Inferior parietal cortex (tissue), 1 donor: ENCODE measurements around the gene ZBTB20.

ENCODE experiments used
- DNase-seq: peaks from one replicate; pipeline ENCODE4 v3.0.0-alpha.2; 2016; ENCODE audit errors: extremely low spot score

The ZBTB20 gene

DNA sequence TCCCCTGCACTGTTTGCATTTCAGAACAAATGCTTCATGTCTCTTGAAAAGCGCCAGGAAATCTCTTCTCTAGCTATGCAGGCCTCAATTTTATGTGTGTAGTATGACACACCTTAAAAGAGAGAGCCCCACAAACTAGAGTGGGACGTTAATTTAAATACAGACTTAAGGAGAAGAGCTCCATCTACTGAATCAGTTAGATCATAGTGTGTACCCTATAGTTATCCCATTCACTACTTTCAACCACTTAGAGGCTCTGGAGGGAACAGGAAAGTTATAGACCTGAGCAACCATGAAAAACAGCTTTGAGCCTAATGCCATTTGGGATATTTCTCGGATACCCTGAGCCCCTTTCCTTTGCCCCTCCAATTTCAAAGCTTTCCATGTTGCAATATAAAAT is 699.5 kb downstream of the ZBTB20 start:
- peak; percentile 56 for DNase-seq

DNA sequence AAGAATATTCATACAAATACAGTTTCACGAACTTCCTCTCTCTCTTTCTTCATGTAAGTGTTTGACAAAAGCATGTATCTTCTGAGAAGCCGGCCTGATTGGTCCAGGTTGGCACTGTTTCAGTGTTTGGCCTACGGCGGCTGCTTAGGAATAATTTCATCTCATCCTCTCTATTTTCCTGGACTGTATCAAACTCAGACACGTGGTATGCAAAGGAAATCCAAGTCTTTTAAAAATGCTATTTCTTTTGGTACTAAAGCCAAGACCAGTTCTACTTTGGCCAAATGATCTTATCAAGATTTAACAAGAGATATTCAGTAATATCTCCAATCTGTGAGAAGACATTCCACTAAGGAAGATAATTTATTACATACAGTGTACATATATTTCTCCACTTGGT is 700.5 kb downstream of the ZBTB20 start:
- DNase-seq, result peak; percentile 45

DNA sequence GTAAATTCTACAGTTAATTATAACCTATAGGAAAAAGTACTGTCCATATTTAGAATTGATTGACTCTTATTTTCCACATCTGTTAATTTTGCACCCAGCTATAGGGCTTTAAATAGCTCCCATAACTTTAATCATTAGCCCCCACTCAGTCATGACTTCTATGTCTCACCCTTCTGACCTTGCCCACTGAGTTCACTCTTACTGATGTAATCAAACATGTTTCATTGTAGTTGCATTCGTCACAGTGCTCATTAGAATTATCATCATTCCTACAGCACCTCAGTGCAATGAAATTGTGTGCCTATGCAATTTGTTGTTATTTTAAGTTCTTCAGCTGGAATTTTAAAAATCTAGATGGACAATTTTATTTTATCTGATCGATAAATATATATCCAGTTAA is 701.9 kb downstream of the ZBTB20 start:
- DNase-seq, result no peak

DNA sequence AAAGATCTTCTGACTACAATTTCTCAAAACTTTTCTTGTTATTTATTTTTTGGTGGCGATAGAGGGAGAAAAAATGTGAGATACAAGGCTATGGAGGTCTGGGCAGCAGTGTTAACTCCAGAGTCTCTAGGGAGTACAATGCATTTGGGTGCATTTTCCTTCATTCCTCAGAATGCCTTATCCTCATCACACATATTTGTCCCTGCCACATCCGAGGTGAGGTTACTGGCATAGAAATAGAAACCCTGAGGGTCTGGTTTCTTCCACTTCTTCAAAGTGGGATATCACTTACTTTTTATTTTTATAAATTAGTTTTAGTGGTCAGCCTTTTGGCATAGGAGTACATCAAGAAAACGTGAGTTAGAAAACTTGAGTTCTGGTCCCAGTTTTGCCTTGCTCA is 702.9 kb downstream of the ZBTB20 start:
- DNase-seq, result no peak

DNA sequence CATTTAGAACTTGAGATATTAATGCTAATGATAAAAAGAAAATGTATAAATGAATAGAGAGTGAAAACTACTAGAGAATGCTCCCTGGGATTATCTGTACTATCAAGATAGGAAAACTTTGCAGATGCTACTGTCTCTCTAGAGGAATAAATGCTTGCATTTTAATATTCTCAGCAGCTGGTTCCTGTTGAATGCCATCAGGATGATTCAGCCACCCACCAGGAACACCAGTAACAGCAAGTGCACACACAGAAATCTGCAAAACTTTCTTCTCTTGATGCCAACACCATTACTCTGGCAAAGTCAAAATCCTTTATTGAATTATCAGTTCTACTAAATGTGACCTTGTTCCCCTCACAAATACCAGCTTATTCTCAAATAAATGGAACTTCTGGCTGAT is 704.8 kb downstream of the ZBTB20 start:
- no peak for DNase-seq

DNA sequence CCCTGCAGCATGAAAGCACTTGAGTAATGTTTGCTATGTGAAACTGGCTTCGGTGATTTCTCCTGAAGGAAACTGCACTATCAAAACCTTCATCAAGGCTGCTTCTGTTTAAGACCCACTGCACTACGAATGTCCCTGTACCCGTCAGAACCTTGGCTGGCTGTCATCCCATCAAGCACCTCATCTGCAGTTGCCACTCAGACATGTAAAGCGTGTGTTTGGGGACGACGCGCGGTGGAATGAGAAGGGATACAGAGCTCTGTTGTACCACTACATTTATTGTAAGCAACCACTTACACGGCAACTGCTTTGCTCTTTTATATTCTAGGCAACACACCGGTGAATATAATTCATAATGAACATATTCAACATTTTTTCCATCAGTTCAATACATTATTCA is 705.7 kb downstream of the ZBTB20 start:
- no peak for DNase-seq

DNA sequence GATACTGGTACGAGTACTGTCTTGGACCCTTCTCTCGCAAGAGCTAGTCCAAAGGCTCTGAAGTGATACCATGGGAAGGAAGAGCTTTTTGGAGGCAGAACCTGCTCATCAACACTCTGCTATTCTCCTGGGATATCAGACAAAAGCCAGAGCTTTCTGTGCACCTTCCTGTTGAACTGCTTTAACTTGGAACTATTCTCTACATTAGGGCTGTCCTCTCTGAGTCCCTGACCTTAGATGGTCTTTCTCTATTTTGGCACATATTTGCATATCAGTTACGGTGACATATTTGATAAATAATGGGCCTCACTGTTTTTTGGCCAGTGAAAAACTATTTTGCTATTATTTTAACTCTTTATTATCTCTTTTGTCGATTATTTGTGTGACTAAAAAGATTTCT is 706.4 kb downstream of the ZBTB20 start:
- DNase-seq, result no peak

DNA sequence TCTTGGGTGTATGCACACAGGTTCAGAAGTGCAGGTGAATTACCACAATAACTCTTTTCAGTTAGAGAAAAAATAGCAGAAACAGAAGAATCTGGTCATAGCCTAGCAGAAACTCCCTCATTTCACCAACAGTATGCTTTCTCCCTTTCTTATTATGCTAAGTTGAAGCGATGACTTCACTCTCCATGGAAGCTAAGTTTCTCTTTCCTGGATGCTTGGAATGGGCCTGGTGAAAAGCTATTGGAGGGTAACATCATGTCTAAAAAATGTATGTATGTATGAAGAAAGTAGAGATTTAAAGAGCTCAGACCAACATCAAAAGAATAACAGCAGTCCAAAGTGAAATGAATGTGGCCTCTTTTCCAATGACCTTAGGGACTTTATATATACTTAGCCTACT is 707.8 kb downstream of the ZBTB20 start:
- no peak for DNase-seq

DNA sequence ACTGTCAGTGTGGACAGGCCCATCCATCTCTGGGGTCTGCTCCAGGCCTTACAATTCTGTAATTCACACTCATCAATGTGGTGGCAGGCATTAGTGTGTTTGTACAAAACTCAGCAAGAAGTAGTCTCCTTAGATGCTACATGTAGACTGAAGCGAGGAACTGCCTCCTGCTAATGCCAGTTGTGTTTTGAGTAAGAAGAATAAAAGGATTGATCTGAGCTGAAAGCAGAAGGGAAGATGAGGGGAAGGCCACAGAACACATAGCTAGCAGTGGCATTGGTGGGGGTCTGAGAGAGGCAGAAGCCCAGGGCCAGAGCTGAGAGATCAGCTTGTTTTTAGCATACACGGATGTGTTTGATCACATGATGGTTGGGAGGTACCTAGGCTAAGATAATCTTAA is 709.2 kb downstream of the ZBTB20 start:
- DNase-seq, result no peak

DNA sequence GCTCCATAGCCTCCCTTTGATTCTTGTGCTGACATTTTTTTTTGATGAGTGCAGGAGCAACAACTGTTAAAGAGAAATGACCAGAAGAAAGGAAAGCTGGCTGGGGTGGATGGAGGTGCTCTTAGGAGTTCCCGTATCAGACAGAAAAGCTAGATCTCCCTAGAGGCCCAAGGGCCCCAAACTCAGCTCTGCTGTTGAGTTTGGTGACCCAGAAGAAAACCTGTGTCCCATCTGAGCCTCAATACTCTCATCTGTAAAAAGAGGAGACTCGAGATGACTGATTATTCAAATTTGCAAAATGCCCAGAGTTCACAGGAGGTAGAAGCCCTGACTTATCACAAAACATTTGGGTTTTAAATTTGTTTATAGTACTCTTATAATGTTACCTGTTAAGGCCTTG is 710.9 kb downstream of the ZBTB20 start:
- DNase-seq, result no peak

DNA sequence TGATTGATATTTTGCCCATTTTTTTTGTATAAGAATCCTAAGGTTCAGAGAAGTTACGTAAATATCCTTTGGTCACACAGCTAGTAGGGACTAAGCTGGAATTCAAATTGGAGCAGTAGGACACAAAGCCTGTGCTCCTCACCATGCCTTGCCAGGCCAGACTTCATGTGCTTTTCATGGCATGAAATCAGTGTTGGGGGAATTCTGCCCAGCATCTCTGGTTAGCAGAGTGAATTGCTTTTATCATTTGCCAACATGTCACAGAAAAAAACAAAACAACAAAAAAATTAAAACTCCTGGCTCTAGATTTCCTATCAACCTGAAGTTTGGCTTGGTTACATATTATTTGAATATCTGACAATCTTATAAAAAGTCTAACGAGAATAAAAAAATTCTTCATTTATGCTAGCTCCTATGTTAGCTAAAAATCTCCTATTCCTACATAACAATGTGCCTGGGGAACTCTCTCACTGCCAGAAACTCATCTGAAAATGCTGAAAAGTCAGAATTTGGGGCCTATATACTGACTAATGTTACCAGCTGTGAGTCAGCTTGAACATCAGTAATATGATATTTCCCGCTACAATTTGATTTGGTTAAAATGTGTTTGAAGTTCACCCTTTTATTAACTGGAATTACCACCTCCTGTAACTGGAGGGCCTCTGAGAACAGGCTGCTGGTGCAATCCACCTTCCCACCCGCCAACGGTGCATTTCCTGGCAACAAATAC is 711.5 kb downstream of the ZBTB20 start:
- no peak for DNase-seq

DNA sequence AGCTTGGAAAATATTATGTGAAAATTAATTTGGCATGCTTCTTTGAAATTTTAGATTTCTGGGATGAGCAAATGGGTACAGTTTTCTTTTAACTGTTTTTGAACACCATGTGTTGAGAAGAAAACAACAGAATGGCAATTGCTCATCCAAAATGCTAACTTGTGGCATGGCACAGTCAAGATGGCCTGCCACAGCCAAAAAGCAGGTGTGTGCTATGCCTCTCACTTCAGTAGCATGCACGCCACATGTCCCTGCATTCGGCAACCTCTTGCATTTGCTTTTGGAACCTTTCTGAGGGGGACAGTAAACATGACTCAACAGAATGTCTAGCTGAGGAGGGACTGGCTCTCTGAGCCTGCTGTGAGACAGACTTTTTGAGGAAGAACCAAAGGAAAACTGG is 714.8 kb downstream of the ZBTB20 start:
- DNase-seq, result no peak

DNA sequence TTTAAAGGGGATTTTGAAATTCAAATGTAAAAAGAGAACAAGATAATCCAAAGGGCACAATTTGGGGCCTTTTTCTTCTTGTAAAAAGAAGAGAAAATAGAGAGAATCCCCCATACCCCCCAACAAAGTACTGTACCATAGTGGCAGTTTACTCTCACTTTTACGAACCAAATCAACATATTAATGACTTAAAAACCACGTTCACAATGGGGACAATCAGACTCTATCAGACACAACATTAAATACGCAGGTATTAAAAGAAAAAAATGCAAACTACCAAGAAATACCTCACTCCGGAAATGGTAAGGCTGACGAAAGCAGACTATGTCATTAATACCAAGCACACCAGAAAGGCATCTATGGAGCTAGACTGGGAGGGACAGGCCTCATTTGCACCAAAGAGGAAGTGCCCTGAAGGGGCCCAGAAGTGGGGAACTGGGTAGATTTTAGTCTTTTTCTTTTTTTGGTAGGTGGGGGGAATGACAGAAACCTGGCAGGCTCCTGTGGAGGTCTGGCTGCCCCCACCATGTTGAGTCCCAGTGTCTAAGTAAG is 719.0 kb downstream of the ZBTB20 start:
- no peak for DNase-seq

DNA sequence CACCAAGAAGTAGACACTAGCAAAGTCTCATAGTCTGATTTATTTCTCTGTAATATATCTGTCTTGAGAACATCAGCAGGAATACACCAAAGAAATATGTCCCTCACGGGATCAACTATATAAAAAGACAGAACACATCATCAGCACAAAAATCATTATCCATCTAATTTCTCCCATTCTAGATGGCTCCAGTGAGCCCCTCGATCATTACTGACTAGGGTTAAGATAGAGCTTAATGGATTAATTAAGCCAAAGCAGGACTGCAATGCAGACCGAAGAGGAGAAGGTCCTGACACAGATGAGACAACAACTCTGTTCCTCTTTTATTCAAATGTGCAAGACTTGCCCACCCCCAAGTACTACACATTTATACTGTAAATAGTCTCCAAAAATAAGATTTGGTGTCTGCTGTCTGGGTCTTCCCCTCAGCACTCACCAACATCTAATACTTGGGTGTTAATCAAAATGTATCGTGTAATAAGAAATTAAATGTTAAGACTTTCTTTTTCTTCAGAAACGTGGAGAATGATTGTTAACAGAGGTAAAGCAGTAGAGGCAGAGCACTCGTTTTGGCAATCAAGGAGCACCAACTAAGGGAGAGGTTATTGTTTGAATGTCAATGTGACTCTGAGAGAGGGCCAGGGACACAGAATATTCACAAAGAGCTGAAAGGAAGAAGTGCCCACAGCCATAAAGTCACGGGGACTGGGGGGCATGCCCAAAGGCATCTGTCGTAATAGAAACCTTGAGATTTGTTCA is 719.6 kb downstream of the ZBTB20 start:
- no peak for DNase-seq

DNA sequence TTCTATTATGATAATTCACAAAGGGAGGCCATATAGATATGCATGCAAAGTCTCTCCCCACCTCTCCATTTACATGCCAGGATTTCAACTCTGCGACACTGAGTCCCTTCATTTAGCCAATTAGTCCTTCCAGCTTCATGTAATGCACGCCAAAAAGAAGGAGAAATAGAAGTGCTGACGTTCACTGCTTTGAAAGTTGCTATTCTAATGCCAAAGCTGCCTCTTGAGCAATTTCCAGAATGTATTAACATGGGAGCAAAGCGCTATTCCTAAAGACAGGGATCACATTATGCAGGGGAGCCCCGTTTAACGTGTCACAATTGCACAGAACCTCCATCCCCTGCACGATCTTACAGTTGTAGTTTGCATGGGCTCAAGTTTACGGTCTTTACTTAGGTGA is 722.8 kb downstream of the ZBTB20 start:
- DNase-seq, result no peak

DNA sequence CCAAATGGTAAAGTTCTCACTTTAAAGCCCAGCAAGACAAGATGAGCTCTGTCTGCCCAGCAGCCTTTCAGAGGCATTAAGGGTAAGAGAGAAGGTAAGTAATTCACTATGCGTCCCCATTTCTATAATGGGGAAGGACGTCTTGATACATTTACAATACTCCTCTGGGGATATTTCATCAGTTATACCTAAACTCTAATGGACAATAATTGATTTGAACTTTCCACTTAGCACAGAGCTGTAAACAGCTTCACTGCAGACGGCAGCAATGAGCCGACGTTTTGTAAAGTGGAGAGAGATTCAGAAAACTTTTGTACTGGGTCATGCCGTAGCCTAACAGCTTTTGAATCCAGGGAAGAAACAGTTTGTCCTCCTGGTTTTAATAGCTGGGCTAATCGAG is 725.9 kb downstream of the ZBTB20 start:
- no peak for DNase-seq

DNA sequence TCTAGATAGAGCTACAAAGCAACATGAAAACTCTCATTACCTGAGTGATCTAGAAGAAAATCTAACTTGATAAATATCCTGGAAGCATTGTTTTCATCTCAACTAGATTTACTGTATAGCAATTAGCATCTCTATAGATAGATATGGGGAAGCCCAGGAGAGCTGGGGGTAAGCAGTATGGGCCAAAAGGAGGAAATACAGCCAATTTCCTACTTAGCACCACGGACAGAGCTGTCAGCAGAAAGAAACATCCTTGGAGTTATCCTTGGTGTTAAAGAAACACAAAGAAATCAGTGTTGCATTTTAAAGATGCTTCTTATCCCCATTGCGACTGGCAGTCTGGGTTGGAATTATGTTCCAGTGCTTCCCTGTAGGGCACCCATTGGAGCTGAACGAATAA is 727.0 kb downstream of the ZBTB20 start:
- no peak for DNase-seq

DNA sequence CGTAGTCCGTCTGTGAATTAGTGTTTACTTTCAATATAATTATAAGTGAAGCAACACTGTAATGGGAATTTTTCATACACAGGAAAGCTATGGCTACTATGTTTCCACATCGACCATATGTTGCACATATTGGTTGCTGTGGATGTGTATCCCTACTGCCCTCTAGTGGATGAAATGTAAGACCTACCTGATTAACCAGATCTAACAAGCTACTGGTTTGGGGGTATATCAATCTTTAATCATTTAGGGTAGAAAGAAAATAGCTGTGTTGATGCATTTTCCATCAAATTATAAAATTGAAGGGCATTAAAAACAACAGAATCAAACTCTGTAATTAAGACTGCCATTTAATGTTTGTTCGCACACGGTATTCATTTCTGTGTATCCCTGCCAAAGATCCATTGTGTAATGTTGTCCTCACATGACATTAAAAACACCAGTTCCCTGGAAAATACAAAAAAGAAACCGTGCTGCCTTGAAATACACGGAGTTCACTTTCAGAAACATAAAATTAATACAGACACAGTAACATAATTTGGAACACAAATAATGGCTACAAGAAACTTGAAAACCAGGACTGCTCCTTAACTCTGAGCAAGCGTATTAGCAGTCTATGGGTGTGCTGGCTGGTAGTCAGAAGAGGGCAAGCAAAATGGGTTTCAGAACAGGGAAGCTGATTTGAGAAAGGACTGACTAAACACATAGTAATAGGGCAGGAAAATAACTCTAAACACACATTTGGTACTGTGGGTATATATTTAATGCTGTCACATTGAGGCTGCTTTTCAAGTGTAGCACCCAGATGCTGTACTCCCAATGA is 728.2 kb downstream of the ZBTB20 start:
- peak; percentile 85 for DNase-seq

DNA sequence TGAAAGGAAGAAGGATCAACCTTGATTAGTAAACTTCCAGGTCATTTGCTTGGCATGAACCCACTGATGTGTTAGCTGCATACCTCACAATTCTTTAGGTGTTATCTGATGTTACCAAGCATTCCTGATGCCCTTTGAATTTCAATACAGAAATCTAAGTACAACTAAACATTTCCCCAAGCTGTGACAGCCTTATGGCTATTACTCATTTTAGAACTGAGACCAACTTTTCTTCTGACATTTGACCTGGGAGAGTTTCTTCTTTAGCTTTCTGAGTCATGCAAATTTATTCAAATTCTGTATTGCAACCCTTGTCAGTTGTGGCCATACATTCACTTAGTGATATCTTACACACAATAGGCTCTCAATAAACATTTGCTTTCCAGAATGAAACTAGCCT is 729.0 kb downstream of the ZBTB20 start:
- no peak for DNase-seq

DNA sequence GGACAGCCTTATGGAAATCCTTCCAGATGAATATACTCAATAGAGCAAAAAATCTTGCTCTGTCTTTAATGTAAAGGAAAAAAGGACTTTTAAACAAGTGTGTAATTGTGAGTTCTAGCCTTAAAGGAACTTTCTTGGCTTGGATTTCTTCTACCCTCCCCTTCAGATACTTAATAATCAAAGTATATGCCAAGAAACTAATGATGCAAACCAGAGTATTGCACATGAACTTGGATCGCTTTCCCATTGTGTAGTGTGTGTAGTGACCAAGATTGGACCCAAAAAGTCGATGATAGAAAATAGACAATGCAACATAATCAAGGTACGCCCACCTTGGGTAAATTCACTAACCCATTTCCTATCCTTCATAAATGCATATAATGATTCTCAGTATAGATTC is 729.4 kb downstream of the ZBTB20 start:
- DNase-seq, result no peak

DNA sequence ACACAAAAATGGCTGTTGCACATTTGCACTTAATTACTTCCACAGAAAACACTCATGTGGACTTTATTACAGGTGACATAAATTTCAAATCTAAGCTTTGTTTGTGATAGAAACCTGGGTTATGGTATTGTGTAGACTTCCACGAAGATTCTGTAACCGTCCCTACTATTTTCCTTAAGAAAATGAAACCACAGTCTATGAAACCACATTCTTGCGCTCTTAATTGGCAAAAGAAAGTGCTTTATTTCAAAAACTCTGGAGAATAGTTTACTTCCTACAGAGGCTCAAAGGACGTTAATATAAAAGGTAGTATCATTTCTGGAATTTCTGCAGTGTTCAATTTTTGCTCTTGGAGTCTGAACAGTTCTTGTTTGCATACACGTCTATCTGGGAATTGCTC is 729.8 kb downstream of the ZBTB20 start:
- DNase-seq, result no peak
